OCI-LY1 (cell line): ENCODE data around the gene C8G.

Experiments used
- H2AFZ ChIP-seq: fragments of 200-600 bp; sonication (generic), shearing (Covaris generic); 2 replicates; pipeline ENCODE4 v1.6.0; 2014; ENCODE audit warnings: antibody characterized with exemption, mild to moderate bottlenecking, low read length
- H3F3A ChIP-seq: fragments of 200-600 bp; sonication (generic), shearing (Covaris generic); 2 replicates; pipeline ENCODE4 v1.6.0; 2014; ENCODE audit warnings: mild to moderate bottlenecking, antibody characterized with exemption, low read length, moderate library complexity; ENCODE audit not compliant: insufficient read depth
- H3K27ac ChIP-seq: fragments of 200-600 bp; sonication (generic); 2 replicates; pipeline ENCODE4 v1.5.1; 2014; ENCODE audit warnings: low read length, mixed run types, mild to moderate bottlenecking, low read depth; ENCODE audit not compliant: poor library complexity, severe bottlenecking
- H3K27me3 ChIP-seq: fragments of 200-600 bp; sonication (generic); 2 replicates; pipeline ENCODE4 v1.6.0; 2014; ENCODE audit warnings: antibody characterized with exemption, mild to moderate bottlenecking, low read length, moderate library complexity; ENCODE audit not compliant: insufficient read depth
- H3K36me3 ChIP-seq: fragments of 200-600 bp; sonication (generic); 2 replicates; pipeline ENCODE4 v1.6.1; 2014; ENCODE audit warnings: mild to moderate bottlenecking, antibody characterized with exemption, low read length, moderate library complexity, mixed read lengths; ENCODE audit not compliant: insufficient read depth
- H3K4me1 ChIP-seq: fragments of 200-600 bp; sonication (generic); 2 replicates; pipeline ENCODE4 v1.5.1; 2014; ENCODE audit warnings: mild to moderate bottlenecking, low read length, moderate library complexity; ENCODE audit not compliant: insufficient read depth, severe bottlenecking
- H3K4me2 ChIP-seq: fragments of 200-600 bp; sonication (generic), shearing (Covaris generic); 2 replicates; pipeline ENCODE4 v1.6.1; 2014; ENCODE audit warnings: low read length
- H3K4me3 ChIP-seq: fragments of 200-600 bp; sonication (generic); 2 replicates; pipeline ENCODE4 v1.5.1; 2014; ENCODE audit warnings: low read length, low read depth, mild to moderate bottlenecking, mixed read lengths; ENCODE audit not compliant: poor library complexity, severe bottlenecking
- H3K79me2 ChIP-seq: fragments of 200-600 bp; shearing (Covaris generic); 2 replicates; pipeline ENCODE4 v1.6.1; 2016; ENCODE audit warnings: mixed run types, low read length, mixed read lengths; ENCODE audit not compliant: insufficient read depth
- H3K9ac ChIP-seq: fragments of 200-600 bp; sonication (generic), shearing (Covaris generic); 2 replicates; pipeline ENCODE4 v1.6.1; 2014; ENCODE audit warnings: mild to moderate bottlenecking, low read length, mixed read lengths
- H3K9me2 ChIP-seq: fragments of 200-600 bp; sonication (generic), shearing (Covaris generic); 2 replicates; pipeline ENCODE4 v1.6.1; 2014; ENCODE audit warnings: low read depth, mild to moderate bottlenecking, low read length, mixed read lengths
- H3K9me3 ChIP-seq: fragments of 200-600 bp; shearing (Covaris generic); 2 replicates; pipeline ENCODE4 v1.6.1; 2014; ENCODE audit warnings: low read length, mixed read lengths
- H4K20me1 ChIP-seq: fragments of 200-600 bp; sonication (generic), shearing (Covaris generic); 2 replicates; pipeline ENCODE4 v1.6.0; 2016; ENCODE audit warnings: mild to moderate bottlenecking, low read length; ENCODE audit not compliant: insufficient read depth
- CTCF ChIP-seq: fragments of 200-600 bp; sonication (generic), shearing (Covaris generic); IDR thresholded peaks from 2 replicates; pipeline ENCODE4 v1.5.1; 2017; ENCODE audit warnings: mild to moderate bottlenecking, antibody characterized with exemption, low read length, moderate library complexity, mixed read lengths
- EZH2 ChIP-seq: fragments of 200-600 bp; sonication (generic), shearing (Covaris generic); IDR thresholded peaks from 2 replicates; pipeline ENCODE4 v1.8.0; 2017; ENCODE audit warnings: borderline replicate concordance, mixed run types, mild to moderate bottlenecking, antibody characterized with exemption, low read length, moderate library complexity, mixed read lengths

Gene C8G

GRCh38 chr9:136942881-136943230 is 2.2 kb upstream of the C8G start:
- Histone ChIP-seq H2AFZ (no peak overlapping the region), H3K36me3 (peaks cover 40% of the 10 kb centered on the region), H4K20me1 (no peaks in the 10 kb centered on the region), H3K79me2 (no peaks in the 10 kb centered on the region), H3F3A (0 out of 2 replicates have a peak, but pooled peaks cover 3% of the 10 kb centered on the region), H3K27ac (no peak overlapping the region), H3K9me2 (no peaks in the 10 kb centered on the region), H3K27me3 (no peaks in the 10 kb centered on the region; the same call in 1 of the 2 replicates), H3K9ac (no peak overlapping the region; the same call in 1 of the 2 replicates), H3K4me2 (peak overlapping the region; percentile 80), H3K4me3 (peak overlapping the region; percentile 91), H3K9me3 (no peaks in the 10 kb centered on the region), H3K4me1 (peaks cover 14% of the 10 kb centered on the region)
- TF ChIP-seq EZH2 (no peak), CTCF (no peak)

- Histone ChIP-seq H3K36me3 (peaks cover 40% of the 10 kb centered on the region), H3K4me2 (peak overlapping the region; percentile 80), H4K20me1 (no peaks in the 10 kb centered on the region), H3F3A (0 out of 2 replicates have a peak, but pooled peaks cover 3% of the 10 kb centered on the region), H3K27ac (no peak overlapping the region), H2AFZ (no peak overlapping the region), H3K9me2 (no peaks in the 10 kb centered on the region), H3K4me1 (peaks cover 14% of the 10 kb centered on the region), H3K4me3 (peak overlapping the region; percentile 91), H3K79me2 (no peaks in the 10 kb centered on the region), H3K9ac (peak overlapping the region; percentile 92), H3K27me3 (no peaks in the 10 kb centered on the region; the same call in 1 of the 2 replicates), H3K9me3 (no peaks in the 10 kb centered on the region)
- TF ChIP-seq EZH2 (no peak), CTCF (peak; percentile 8; the same call in 1 of the 2 replicates)
These were observed 1.5 kb upstream of the C8G start for GRCh38 chr9:136943291-136944211.

- peaks cover 37% of the 10 kb centered on the region for H3K36me3 ChIP-seq
- H3K4me1 ChIP-seq = peaks cover 16% of the 10 kb centered on the region
- H3K9me3 ChIP-seq = no peaks in the 10 kb centered on the region
- 0 out of 2 replicates have a peak, but pooled peaks cover 1% of the 10 kb centered on the region for H3F3A ChIP-seq
- H3K79me2 ChIP-seq = no peaks in the 10 kb centered on the region
- no peak for TF ChIP-seq EZH2
- no peak for TF ChIP-seq CTCF
- no peaks in the 10 kb centered on the region for H3K9me2 ChIP-seq
- peak overlapping the region; percentile 92 for H3K9ac ChIP-seq
- no peaks in the 10 kb centered on the region; the same call in 1 of the 2 replicates for H3K27me3 ChIP-seq
- H4K20me1 ChIP-seq = no peaks in the 10 kb centered on the region
- peak overlapping the region; percentile 80 for H3K4me2 ChIP-seq
- H3K4me3 ChIP-seq = peak overlapping the region; percentile 91
- H3K27ac ChIP-seq = no peak overlapping the region
- H2AFZ ChIP-seq = no peak overlapping the region
These were observed 878 bp upstream of the C8G start for GRCh38 chr9:136944212-136944518.
